ENCODE data around the gene UBE3D.
"Not testable (repeated sequence)": the region's sequence is repeated elsewhere in the genome, so short reads cannot be mapped to it uniquely, and the experiment has no call there.

Gene UBE3D

GRCh38 chr6:82909551-82909950 is 156.1 kb downstream of the UBE3D start:
- DNase-seq = no peak

- DNase-seq = no peak
These were observed 157.0 kb downstream of the UBE3D start for GRCh38 chr6:82908661-82909060.

- DNase-seq = no peak
These were observed 158.7 kb downstream of the UBE3D start for GRCh38 chr6:82906951-82907350.

DNA sequence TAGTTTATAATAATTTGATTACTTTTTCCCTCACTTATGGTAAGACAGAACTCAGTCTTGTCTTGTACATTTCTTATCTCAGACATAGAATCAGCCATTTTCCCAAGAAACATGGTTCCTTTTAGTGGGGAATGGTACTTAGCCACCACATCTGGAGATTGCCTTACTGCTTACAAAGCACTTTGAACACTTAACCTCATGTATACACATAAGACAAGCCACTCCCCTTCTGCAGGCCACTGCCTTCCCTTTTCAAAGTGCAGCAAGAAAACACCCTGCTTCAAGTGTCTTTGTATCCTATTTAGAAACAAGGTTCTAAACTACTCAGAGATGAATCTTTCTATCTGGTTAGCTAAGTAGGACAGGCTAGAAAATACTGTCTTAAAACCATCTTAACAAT is 159.2 kb downstream of the UBE3D start:
- no peak for DNase-seq

GRCh38 chr6:82904860-82905259 is 160.8 kb downstream of the UBE3D start:
- DNase-seq = no peak

GRCh38 chr6:82904257-82904656 is 161.4 kb downstream of the UBE3D start:
- DNase-seq = no peak

- no peak for DNase-seq
These were observed 163.4 kb downstream of the UBE3D start for GRCh38 chr6:82902290-82902689.

- DNase-seq = no peak
These were observed 170.9 kb downstream of the UBE3D start for GRCh38 chr6:82894653-82895259.

DNA sequence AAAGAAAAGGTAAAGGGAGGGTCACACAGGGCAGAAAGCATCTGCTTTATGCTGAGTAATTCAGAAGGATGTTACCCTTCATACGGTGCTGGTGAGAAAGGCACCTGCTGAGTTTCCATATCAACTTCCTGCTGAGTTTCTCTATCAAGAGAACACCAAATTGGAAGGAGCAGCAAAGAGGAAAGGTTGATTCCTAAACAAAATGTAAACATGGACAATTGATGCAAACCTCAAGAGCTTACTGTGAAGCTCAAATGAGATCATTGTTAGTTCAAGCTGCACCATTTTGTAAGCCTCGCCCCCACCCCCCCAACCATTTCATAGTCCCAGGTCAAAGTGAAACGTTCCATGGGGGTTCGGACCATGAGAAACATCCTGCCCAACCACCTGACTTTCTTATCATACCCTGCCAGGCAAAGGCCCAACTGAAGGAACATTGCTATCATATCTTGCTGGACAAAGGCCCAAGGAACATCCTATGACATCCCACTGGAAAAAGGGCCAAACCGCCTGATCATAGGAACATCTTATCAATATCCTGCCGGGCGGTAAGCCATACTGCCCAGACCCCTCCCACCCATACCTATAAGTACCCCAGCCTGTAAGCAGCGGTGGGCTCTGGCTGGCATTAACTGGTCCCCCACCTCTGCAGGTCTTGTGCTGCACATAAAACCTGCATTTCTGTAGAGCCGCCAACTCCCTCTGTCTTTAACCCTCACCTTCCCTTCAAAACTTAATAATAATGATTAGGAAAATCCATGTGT is 171.6 kb downstream of the UBE3D start:
- no peak for DNase-seq

- not testable (repeated sequence) for DNase-seq
These were observed 174.1 kb downstream of the UBE3D start for GRCh38 chr6:82891503-82891902.

- DNase-seq = no peak
These were observed 174.6 kb downstream of the UBE3D start for GRCh38 chr6:82891076-82891475.

DNA sequence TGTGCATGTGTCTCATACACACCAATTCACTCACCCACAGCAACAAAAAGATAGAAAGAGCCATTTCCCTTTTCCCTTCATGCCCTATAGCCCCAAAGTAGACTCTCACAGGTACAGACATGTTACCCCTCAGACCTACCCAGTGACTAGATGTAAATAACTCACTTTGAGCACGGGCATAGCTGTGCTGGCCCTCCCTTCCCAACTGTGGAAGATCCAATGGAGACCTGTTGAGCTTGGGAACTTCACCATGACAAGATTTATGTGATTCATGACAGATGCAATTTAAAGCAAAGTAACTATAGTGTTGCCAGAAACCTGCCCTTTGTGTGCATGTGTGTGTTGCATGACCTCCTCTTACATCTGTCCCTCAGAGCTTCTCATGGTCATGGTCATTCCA is 175.4 kb downstream of the UBE3D start:
- no peak for DNase-seq

DNA sequence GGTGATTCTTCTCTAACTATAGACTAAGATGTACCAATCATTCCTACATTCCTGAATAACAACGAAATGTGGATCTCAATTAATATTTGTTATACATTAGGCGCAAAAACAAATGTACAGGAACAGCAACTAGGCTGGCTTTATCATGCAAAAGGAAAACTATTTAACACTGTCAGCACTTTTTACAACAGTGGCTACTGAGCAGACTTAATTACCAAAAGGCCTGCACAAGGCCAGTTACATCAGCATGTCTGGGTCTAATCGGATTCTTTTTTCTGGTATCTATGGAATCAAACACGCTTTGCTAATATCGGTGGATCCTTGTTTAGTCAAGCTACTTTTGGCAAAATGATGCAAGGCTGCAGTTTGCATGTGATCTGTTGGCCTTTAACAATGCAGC is 176.5 kb downstream of the UBE3D start:
- no peak for DNase-seq

DNA sequence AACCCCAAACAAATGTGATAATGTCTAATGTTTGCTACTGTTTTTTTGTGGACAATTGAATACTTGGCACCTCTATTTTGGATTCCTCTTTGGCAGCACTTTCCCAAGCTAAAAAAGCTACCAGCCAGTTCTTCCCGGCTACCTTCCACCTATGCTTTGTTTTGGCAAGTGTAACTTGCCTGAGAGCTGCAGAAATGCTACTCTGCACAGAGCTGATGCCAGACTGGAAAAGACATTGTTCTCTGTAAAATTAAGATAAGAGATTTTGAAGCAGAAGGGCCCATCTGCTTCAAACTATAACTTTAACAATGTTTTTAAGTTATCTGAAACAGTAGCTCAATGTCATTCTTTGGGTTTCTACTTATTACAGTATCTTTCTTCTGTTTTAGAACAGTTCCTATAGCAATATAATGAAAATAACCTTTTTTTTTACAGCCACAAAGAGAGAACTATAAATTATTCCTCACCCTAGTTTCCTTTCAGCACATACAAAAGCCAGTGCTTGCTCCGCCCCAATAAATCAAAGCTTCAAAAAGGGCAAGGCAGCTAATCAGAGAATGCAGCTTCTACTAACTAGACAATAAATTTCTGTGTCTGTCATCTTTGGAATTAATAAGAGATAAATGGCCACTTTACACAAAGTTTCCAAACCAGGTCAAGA is 183.1 kb downstream of the UBE3D start:
- no peak for DNase-seq

GRCh38 chr6:82881519-82881918 is 184.1 kb downstream of the UBE3D start:
- DNase-seq = no peak

DNA sequence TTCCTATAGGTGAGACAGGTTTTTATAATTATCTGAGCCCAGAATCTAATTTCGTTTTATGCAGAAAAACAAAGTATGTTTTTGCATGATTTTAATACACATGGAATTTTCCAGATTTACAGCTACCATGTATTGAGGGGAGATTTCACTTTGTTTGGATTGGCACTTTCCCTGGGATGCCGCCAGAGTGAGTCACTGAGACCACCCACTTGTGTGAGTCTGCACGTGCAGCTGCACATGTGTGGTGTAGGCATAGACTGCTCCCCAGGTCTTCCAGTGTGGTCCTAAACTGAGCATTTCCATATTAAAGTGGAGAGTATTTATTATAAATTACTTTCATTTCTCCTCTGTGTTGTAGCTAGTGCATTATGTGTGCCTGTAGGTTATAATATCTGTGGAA is 186.8 kb downstream of the UBE3D start:
- DNase-seq = no peak

DNA sequence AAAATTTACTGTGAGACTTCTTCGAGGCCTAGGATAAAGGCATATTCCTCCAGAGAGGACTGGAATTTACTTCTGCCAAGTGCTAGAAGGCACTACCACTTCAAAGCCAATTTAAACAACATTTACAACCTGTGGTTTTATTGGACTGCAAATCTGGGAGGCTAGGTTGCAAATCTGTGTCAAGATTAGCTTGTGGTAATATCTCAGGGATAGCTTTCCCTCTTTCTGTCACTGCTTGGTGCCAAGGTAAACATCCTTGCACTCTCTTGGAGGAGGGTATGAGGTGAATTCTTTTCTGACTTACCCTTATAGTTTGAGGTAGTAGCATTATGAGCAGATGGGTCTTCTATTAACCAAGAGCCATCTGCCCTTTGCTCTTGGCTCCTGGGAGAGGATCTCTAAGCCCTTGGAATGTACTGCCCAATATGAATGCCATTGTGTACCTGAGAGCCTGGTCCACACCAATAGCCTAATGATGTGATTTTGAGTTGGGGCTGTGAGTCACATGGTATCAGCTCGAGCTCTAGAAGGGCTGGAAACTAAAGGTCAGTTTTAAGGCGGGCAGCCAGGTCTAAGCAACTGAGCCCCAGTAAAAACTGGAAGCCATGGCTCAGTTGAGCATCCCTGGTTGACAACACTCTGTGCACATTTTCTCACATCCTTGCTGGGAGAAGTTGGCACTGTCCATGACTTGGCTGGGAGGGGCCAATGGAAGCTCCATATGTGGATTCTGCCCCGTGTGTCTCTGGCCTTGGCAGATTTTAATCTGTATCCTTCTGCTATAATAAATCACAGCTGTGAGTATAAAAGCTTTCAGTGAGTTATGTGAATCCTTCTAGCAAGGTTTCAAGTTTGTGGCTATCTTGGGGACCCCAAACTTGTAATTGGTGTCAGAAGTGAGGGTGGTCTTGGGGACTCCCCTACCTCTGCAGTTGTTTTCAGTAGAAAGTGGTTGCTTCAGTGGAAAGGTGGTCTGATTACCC is 188.1 kb downstream of the UBE3D start:
- DNase-seq = no peak

DNA sequence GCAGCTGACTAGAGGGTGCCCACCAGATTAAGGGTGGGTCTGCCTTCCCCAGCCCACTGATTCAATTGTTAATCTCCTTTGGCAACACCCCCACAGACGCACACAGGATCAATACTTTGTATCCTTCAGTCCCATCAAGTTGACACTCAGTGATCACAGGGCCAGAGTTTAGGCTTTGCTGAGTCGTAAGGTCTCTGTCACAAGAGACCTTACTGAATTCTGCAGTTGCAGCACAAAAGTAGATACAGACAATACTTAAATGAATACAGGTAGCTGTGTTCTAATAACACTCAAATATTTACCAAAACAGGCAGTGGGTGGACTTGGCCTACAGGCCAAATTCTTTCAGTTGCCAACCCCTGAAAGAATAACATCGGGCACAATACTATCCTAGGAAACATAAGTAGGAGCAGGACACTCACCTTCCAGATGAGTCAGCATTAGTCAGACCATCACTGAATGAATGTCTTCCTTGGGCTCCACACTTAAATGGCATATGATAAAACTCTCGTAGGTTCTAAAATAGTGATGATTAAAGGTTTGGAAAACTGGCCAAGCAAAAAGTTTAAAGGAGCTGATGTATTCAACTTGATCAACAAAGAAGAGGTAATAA is 190.0 kb downstream of the UBE3D start:
- no peak for DNase-seq

- no peak for DNase-seq
These were observed 190.8 kb downstream of the UBE3D start for GRCh38 chr6:82874867-82875266.

- no peak for DNase-seq
These were observed 193.5 kb downstream of the UBE3D start for GRCh38 chr6:82872185-82872584.

DNA sequence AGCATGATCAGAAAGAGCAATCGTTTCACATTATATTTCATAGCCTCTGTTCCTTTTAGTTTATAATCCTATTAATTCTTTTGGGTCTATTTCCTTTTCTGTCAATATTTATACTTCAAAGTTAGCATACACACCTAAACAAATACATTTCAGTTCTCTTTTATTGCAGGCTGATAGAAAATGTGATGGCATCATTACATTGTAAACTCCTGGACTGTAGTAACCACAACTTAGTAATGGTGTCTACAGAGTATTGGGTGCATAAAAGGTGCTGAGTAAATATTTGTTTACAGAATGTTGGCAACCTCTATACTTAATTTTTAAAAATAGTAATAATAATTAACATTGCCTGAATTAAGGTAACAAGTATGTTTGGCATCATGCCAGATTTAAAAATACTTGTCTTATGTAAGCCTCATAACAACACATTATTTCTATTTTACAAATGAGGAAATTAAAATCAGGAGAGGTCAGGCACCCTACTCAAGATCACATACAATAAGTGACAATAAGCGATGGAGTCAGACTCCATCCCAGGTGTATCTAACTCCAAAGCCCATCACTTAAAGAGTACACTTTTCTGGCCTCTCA is 195.0 kb downstream of the UBE3D start:
- DNase-seq = no peak

- DNase-seq = no peak
These were observed 196.1 kb downstream of the UBE3D start for GRCh38 chr6:82869493-82869892.

Measured in cortex of kidney (tissue), 1 donor.